Measurements from ENCODE around the gene ACOT8. TPM values are rescaled to one million over a fixed set of nuclear protein-coding genes. Genes with fewer than 3 reads are reported as not detected.

The ACOT8 gene
- total and polyA plus RNA-seq, 9 of the 15 experiments (the other 6 are each of a cell fraction or from before 2014, with no cell fraction given) = 8.2 to 46.7 (median 20.7) TPM

DNA sequence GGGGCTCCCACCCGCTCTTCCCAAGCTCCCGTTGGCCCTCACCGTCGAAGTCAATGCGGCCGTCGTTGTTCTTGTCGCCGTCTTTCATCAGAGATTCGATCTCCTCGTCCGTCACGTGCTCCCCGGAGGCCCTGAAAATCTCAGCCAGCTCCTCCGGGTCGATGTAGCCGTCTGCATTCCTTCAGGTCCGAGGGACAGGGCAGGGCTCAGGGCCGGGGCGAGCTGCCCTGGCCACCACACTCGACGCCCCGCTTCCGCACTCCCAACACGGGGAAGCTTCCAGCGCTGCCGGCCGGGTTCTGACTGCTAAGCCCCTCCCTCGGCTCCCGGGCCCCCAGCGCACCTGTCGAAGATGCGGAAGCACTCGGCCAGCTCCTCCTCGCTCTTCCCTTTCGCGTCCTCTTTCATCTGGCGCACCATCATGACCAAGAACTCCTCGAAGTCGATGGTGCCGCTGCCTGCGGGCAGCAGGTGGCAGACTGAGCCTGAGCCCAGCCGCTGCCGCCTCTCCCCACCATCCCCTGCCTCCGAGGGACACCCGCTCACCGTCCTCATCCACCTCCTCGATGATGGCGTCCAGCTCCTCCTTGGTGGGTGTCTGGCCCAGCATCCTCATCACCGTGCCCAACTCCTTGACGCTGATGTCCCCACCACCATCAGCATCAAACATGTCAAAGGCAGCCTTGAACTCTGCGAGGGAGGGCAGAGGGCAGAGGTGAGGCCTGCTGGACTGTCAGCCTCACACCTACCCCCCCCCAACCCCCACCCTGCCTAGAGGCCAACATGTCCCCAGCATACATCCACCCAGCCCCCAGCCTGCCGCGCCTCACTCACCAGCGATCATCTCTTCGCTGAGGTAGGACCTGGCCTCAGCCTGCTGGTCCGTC lies 33.0 kb downstream of the ACOT8 start (continued):
- 0 out of 2 replicates have a peak, but pooled peaks have one; percentile 13 for TF ChIP-seq MGA (IDR thresholded peaks at IDR 0.05)
- TF ChIP-seq SMC3 (conservative IDR thresholded peaks at IDR 0.05; ENCODE audit: insufficient read depth, low read depth, low read length) = 0 out of 2 replicates have a peak, but pooled peaks have one; percentile 6
- peak in 1 of 2 experiments; percentile 43; a peak in 1 of 4 replicates for TF ChIP-seq RCOR1 (IDR thresholded peaks at IDR 0.05; ENCODE audit: borderline replicate concordance in 1 of 2, low read depth in 2 of 2, low read length in 2 of 2)
- peak; percentile 28 for TF ChIP-seq FIP1L1 (IDR thresholded peaks at IDR 0.05; ENCODE audit: low read depth, low read length, poor library complexity, severe bottlenecking)
- no peak for TF ChIP-seq JUND (IDR thresholded peaks at IDR 0.05; ENCODE audit: borderline replicate concordance, low read depth, low read length)
- TF ChIP-seq JUND (tag; IDR thresholded peaks at IDR 0.05; ENCODE audit: borderline replicate concordance, low read depth, low read length) = no peak
- TF ChIP-seq, protein P1, sequence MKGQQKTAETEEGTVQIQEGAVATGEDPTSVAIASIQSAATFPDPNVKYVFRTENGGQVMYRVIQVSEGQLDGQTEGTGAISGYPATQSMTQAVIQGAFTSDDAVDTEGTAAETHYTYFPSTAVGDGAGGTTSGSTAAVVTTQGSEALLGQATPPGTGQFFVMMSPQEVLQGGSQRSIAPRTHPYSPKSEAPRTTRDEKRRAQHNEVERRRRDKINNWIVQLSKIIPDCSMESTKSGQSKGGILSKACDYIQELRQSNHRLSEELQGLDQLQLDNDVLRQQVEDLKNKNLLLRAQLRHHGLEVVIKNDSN (CRISPR knock-in tag; IDR thresholded peaks at IDR 0.05) = peak; percentile 57

All from K562 (cell line).